ENCODE data around the gene LRCOL1. TPM values are rescaled to one million over a fixed set of nuclear protein-coding genes. Genes with fewer than 3 reads are reported as not detected.

The LRCOL1 gene
- total and polyA plus RNA-seq, 2 of the 13 experiments (the other 11 are each of a cell fraction or from before 2014, with no cell fraction given), result not detected

DNA sequence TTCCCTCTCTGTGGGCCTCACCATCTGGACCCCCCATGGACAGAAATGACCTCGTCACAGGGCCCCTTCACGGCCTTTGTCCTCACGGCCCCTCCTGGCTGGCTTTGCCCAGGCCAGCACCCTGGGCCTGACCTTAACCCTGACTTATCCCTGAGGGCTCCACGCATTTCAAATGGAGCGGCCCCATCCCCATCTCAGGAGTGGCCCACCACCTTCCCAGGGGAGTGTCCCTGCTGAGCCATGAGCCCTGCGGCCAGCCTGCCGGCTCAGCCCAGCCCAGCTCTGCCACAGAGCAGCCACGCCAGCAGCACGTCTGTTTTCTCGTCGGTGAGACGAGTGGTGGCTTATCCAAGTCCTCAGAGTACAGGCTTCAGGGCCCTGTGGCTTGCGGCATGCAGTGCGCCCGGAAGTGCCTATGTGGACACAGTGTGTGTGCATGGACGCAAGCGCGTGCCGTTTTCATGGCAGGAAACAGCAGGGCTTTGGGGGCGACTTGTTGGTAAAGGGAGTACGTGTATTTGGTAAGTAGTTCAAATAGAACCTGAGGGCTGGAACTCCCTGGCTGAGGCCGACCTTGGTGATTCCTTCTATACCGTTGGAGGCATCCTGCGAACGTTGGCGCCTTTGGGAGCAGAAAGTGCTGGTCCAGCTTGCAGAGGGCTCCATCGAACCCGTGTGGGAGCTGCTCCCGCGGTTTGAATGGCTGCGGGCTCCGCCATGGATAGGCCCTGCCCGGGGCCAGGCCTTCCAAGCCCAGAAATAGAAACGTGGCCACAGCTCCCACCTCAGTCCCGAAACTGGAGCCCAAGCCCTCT lies 52.1 kb downstream of the LRCOL1 start:
- DNase-seq (ENCODE audit: low spot score), result peak; percentile 30
- ChIA-PET CTCF (ENCODE audit: low intra/inter-chr PET ratio, low total read pairs) (no interaction called here), POLR2A (no interaction called here)
- Histone ChIP-seq H3K79me2 (ENCODE audit: insufficient read depth, low read length) (peaks cover 5% of the 10 kb centered on the region), H3K4me3 (replicated peaks in 1 of 3; ENCODE audit: insufficient read depth in 1 of 3, low read depth in 2 of 3, low read length in 3 of 3) (no peak overlapping the region; a peak in 1 of 6 replicates), H2AFZ (ENCODE audit: low read length) (no peak overlapping the region), H3K36me3 (replicated peaks in 1 of 2; ENCODE audit: control insufficient read depth in 1 of 2, insufficient read depth in 2 of 2, low read length in 2 of 2) (no peaks in the 10 kb centered on the region), H3K9ac (ENCODE audit: insufficient read depth, low read depth, low read length) (0 out of 2 replicates have a peak overlapping the region, but pooled peaks have one; percentile 1), H3K27me3 (ENCODE audit: control insufficient read depth in 1 of 2, insufficient read depth in 2 of 2, low read length in 2 of 2) (no peaks in the 10 kb centered on the region), H3K4me2 (ENCODE audit: low read depth, low read length) (peak overlapping the region; percentile 21; the same call in 1 of the 2 replicates), H3K27ac (ENCODE audit: extremely low read length, insufficient read depth, low read length) (no peak overlapping the region), H3K4me1 (ENCODE audit: insufficient read depth, low read length) (peaks cover 33% of the 10 kb centered on the region), H3K9me3 (ENCODE audit: low read length) (no peaks in the 10 kb centered on the region), H4K20me1 (ENCODE audit: insufficient read depth, low read length) (peaks cover 12% of the 10 kb centered on the region; the same call in 1 of the 2 replicates)
- FAIRE-seq, result no peak
- peak; percentile 32 for ATAC-seq
- in situ Hi-C loops (cut with HindIII; ENCODE audit: extremely low pct_ligation_motif_present, low pct_unique_long_range_greater_than_20kb), result loop anchor here (5.0 kb wide), 1 partner anchor 141 kb away; no protein-coding TSS in a partner anchor
- intact Hi-C loops (cut with micrococcal nuclease; ENCODE audit: unreplicated experiment), result no loop called here
- BruUV-seq (replicated peaks), result no TSS peak
- 38% methylated on average over 17 of the region's 35 CpGs for WGBS (ENCODE audit: low lambda C conversion rate)
- TF ChIP-seq, protein P1, sequence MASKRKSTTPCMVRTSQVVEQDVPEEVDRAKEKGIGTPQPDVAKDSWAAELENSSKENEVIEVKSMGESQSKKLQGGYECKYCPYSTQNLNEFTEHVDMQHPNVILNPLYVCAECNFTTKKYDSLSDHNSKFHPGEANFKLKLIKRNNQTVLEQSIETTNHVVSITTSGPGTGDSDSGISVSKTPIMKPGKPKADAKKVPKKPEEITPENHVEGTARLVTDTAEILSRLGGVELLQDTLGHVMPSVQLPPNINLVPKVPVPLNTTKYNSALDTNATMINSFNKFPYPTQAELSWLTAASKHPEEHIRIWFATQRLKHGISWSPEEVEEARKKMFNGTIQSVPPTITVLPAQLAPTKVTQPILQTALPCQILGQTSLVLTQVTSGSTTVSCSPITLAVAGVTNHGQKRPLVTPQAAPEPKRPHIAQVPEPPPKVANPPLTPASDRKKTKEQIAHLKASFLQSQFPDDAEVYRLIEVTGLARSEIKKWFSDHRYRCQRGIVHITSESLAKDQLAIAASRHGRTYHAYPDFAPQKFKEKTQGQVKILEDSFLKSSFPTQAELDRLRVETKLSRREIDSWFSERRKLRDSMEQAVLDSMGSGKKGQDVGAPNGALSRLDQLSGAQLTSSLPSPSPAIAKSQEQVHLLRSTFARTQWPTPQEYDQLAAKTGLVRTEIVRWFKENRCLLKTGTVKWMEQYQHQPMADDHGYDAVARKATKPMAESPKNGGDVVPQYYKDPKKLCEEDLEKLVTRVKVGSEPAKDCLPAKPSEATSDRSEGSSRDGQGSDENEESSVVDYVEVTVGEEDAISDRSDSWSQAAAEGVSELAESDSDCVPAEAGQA (IDR thresholded peaks at IDR 0.05; ENCODE audit: low read depth), result 0 out of 2 replicates have a peak, but pooled peaks have one; percentile 53
- TF ChIP-seq, protein P1 (CRISPR knock-in tag; IDR thresholded peaks at IDR 0.05; ENCODE audit: borderline replicate concordance), result no peak
- peak; percentile 43; the same call in 1 of the 2 replicates for TF ChIP-seq ZNF232 (CRISPR knock-in tag; IDR thresholded peaks at IDR 0.05; ENCODE audit: borderline replicate concordance)
- TF ChIP-seq NFIB (CRISPR knock-in tag; IDR thresholded peaks at IDR 0.05; ENCODE audit: borderline replicate concordance), result no peak
- TF ChIP-seq, protein P2, sequence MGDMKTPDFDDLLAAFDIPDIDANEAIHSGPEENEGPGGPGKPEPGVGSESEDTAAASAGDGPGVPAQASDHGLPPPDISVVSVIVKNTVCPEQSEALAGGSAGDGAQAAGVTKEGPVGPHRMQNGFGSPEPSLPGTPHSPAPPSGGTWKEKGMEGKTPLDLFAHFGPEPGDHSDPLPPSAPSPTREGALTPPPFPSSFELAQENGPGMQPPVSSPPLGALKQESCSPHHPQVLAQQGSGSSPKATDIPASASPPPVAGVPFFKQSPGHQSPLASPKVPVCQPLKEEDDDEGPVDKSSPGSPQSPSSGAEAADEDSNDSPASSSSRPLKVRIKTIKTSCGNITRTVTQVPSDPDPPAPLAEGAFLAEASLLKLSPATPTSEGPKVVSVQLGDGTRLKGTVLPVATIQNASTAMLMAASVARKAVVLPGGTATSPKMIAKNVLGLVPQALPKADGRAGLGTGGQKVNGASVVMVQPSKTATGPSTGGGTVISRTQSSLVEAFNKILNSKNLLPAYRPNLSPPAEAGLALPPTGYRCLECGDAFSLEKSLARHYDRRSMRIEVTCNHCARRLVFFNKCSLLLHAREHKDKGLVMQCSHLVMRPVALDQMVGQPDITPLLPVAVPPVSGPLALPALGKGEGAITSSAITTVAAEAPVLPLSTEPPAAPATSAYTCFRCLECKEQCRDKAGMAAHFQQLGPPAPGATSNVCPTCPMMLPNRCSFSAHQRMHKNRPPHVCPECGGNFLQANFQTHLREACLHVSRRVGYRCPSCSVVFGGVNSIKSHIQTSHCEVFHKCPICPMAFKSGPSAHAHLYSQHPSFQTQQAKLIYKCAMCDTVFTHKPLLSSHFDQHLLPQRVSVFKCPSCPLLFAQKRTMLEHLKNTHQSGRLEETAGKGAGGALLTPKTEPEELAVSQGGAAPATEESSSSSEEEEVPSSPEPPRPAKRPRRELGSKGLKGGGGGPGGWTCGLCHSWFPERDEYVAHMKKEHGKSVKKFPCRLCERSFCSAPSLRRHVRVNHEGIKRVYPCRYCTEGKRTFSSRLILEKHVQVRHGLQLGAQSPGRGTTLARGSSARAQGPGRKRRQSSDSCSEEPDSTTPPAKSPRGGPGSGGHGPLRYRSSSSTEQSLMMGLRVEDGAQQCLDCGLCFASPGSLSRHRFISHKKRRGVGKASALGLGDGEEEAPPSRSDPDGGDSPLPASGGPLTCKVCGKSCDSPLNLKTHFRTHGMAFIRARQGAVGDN (CRISPR knock-in tag; IDR thresholded peaks at IDR 0.05), result peak; percentile 95
- peak; percentile 23; the same call in 1 of the 2 replicates for TF ChIP-seq ZNF335 (CRISPR knock-in tag; IDR thresholded peaks at IDR 0.05)
- TF ChIP-seq ZFX (CRISPR knock-in tag; IDR thresholded peaks at IDR 0.05; ENCODE audit: low read depth), result peak; percentile 78; the same call in 1 of the 2 replicates
- TF ChIP-seq FOXK1 (CRISPR knock-in tag; IDR thresholded peaks at IDR 0.05; ENCODE audit: borderline replicate concordance, low read depth), result 0 out of 2 replicates have a peak, but pooled peaks have one; percentile 21
- TF ChIP-seq, protein P3, sequence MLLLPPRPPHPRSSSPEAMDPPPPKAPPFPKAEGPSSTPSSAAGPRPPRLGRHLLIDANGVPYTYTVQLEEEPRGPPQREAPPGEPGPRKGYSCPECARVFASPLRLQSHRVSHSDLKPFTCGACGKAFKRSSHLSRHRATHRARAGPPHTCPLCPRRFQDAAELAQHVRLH (CRISPR knock-in tag; IDR thresholded peaks at IDR 0.05; ENCODE audit: borderline replicate concordance, low read depth), result no peak
- TF ChIP-seq SALL1 (CRISPR knock-in tag; IDR thresholded peaks at IDR 0.05), result peak; percentile 30; the same call in 1 of the 2 replicates
- peak; percentile 89 for TF ChIP-seq ETV5 (CRISPR knock-in tag; IDR thresholded peaks at IDR 0.05; ENCODE audit: borderline replicate concordance)
- TF ChIP-seq ZNF572 (CRISPR knock-in tag; IDR thresholded peaks at IDR 0.05), result no peak

Measured in HepG2 (cell line).